HEK293T (cell line): ENCODE measurements around the gene CORO2A.

Source experiments
- BHLHE40 ChIP-seq: fragments of 450-650 bp; IDR thresholded peaks from 2 replicates; pipeline ENCODE4 v1.6.1; 2016; ENCODE audit warnings: mild to moderate bottlenecking, moderate library complexity, borderline replicate concordance
- CTBP1 ChIP-seq: fragments of 450-650 bp; IDR thresholded peaks from 2 replicates; pipeline ENCODE4 v1.6.1; 2016; ENCODE audit warnings: borderline replicate concordance
- ELF4 ChIP-seq: fragments of 450-650 bp; IDR thresholded peaks from 2 replicates; pipeline ENCODE4 v1.6.1; 2017; ENCODE audit warnings: antibody characterized with exemption
- FOXM1 ChIP-seq: fragments of 450-650 bp; IDR thresholded peaks from 2 replicates; pipeline ENCODE4 v1.6.1; 2017; ENCODE audit warnings: mild to moderate bottlenecking, borderline replicate concordance
- HDGF ChIP-seq: fragments of 450-650 bp; IDR thresholded peaks from 2 replicates; pipeline ENCODE4 v1.6.1; 2017; ENCODE audit warnings: antibody characterized with exemption, borderline replicate concordance
- NFRKB ChIP-seq: fragments of 450-650 bp; IDR thresholded peaks from 2 replicates; pipeline ENCODE4 v1.6.1; 2016; ENCODE audit warnings: mild to moderate bottlenecking, moderate library complexity
- SP1 ChIP-seq: fragments of 450-650 bp; IDR thresholded peaks from 2 replicates; pipeline ENCODE4 v1.6.1; 2017
- SUZ12 ChIP-seq: fragments of 450-650 bp; IDR thresholded peaks from 2 replicates; pipeline ENCODE4 v1.6.1; 2016; ENCODE audit warnings: mild to moderate bottlenecking
- TARDBP ChIP-seq: fragments of 450-650 bp; IDR thresholded peaks from 2 replicates; pipeline ENCODE4 v1.6.1; 2016
- ZNF384 ChIP-seq: fragments of 450-650 bp; IDR thresholded peaks from 2 replicates; pipeline ENCODE4 v1.6.1; 2016
- TF ChIP-seq, protein P1 (sequence below): fragments of 450-650 bp; IDR thresholded peaks from 2 replicates; pipeline ENCODE4 v1.6.1; 2016

DNA sequence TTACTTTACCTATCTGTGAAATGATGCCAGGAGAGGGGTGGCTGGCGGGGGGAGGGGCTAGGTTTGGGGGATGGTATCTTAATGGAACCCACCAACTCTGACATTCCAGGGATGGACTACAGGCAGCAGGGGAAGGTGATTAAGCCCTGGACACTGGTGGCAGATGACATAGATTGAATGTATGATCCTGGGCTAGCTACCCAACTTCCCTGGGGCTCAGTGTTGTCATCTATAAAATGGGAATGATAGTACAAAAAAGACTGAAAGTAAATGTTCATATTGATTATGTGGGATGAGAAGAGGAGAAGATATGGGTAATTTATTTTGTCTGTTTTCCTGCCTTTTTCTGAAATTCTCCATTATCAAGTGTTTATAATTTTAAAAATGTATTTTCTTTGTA lies 6.2 kb downstream of the CORO2A start:
- no peak for TF ChIP-seq ZNF384
- no peak for TF ChIP-seq SP1
- TF ChIP-seq BHLHE40: no peak
- TF ChIP-seq NFRKB: no peak
- no peak for TF ChIP-seq FOXM1
- no peak for TF ChIP-seq TARDBP
- TF ChIP-seq, protein P1, sequence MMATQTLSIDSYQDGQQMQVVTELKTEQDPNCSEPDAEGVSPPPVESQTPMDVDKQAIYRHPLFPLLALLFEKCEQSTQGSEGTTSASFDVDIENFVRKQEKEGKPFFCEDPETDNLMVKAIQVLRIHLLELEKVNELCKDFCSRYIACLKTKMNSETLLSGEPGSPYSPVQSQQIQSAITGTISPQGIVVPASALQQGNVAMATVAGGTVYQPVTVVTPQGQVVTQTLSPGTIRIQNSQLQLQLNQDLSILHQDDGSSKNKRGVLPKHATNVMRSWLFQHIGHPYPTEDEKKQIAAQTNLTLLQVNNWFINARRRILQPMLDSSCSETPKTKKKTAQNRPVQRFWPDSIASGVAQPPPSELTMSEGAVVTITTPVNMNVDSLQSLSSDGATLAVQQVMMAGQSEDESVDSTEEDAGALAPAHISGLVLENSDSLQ: no peak
- TF ChIP-seq ELF4: no peak
- no peak for TF ChIP-seq SUZ12
- no peak for TF ChIP-seq HDGF
- no peak for TF ChIP-seq CTBP1
